Vagina (tissue), 2 donors: ENCODE results near the gene FOXF1. TPM values are rescaled to one million over a fixed set of nuclear protein-coding genes. Genes with fewer than 3 reads are reported as not detected.

Source experiments
- DNase-seq, 2 donors: peaks; one replicate each; pipeline ENCODE4 v3.0.0-alpha.2; 2017; ENCODE audit errors: extremely low spot score in 2 of 2
- H3K27ac ChIP-seq: fragments of 200-600 bp; sonication (generic); one replicate; pipeline ENCODE4 v1.5.1; 2019
- H3K27me3 ChIP-seq: fragments of 200-600 bp; sonication (generic); one replicate; pipeline ENCODE4 v1.5.1; 2019
- H3K36me3 ChIP-seq, 2 donors: fragments of 200-600 bp; sonication (generic); one replicate each; pipeline ENCODE4 v1.5.1; 2017 to 2019
- H3K4me1 ChIP-seq: fragments of 200-600 bp; sonication (generic); one replicate; pipeline ENCODE4 v1.5.1; 2019
- H3K4me3 ChIP-seq, 2 donors: fragments of 200-600 bp; sonication (generic); 1 replicate in 1 of 2; 2 replicates in 1 of 2; pipeline ENCODE4 v1.5.1; 2016 to 2019
- H3K9me3 ChIP-seq: fragments of 200-600 bp; sonication (generic); one replicate; pipeline ENCODE4 v1.5.1; 2019
- POLR2A ChIP-seq, 2 donors: fragments of 450-650 bp; IDR thresholded peaks; one replicate each; pipeline ENCODE4 v1.6.1; 2017; ENCODE audit warnings: antibody characterized with exemption in 2 of 2, mild to moderate bottlenecking in 2 of 2, moderate library complexity in 2 of 2
- POLR2AphosphoS5 ChIP-seq, 2 donors: sonication (generic); formaldehyde crosslinking; IDR thresholded peaks; one replicate each; pipeline ENCODE4 v1.9.0; 2017; ENCODE audit warnings: antibody characterized with exemption in 2 of 2, mild to moderate bottlenecking in 2 of 2, low read depth in 1 of 2; ENCODE audit not compliant: insufficient read depth in 1 of 2
- intact Hi-C: fragments of 100-400 bp; cut with DNase I; formaldehyde crosslinking; loops from one replicate; pipeline ENCODE4 v1.15.1; 2023
- total RNA-seq: library from RNA; depleted of rRNA; stranded (reverse); fragments of >200 nt; gene quantifications from one replicate; pipeline ENCODE4 v1.2.3, GENCODE V29; 2016
- TF ChIP-seq, protein P1 (sequence below), 3 experiments: fragments of 450-650 bp in 2 of 3; fragments of 200-600 bp in 1 of 3; sonication (generic) in 1 of 3; IDR thresholded peaks; one replicate each; pipeline ENCODE4 v1.5.1; 2017 to 2019; ENCODE audit warnings: antibody characterized with exemption in 3 of 3, mild to moderate bottlenecking in 2 of 3, moderate library complexity in 2 of 3

The FOXF1 gene
- total RNA-seq, 1 donor from 2014 or later, result 26.0 TPM

DNA sequence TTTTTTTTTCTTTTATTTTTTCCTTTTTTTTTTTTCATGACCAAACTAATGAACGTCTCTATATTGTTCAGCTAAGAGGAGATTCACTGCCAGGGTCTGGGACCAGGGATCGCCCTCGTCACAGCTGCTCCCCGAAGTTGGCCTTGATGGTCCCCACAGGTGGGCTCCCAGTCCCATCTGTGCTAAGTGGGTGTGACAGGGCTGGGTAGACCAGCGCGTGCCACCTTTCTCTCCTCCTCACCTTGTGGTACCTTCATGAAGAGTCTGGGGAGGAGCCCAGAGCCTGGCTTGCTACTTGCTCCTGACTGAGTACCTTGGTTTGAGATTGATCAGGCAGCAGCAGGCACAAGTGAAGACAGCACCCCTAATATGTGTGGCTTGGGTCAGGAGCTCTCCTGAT is 6.5 kb upstream of the FOXF1 start:
- H3K27me3 ChIP-seq, result peaks cover 8% of the 10 kb centered on the region
- H3K9me3 ChIP-seq, result no peaks in the 10 kb centered on the region
- no peak for DNase-seq
- TF ChIP-seq POLR2AphosphoS5 (IDR thresholded peaks at IDR 0.05; ENCODE audit: insufficient read depth in 1 of 2, low read depth in 1 of 2), result no peak
- TF ChIP-seq, protein P1, sequence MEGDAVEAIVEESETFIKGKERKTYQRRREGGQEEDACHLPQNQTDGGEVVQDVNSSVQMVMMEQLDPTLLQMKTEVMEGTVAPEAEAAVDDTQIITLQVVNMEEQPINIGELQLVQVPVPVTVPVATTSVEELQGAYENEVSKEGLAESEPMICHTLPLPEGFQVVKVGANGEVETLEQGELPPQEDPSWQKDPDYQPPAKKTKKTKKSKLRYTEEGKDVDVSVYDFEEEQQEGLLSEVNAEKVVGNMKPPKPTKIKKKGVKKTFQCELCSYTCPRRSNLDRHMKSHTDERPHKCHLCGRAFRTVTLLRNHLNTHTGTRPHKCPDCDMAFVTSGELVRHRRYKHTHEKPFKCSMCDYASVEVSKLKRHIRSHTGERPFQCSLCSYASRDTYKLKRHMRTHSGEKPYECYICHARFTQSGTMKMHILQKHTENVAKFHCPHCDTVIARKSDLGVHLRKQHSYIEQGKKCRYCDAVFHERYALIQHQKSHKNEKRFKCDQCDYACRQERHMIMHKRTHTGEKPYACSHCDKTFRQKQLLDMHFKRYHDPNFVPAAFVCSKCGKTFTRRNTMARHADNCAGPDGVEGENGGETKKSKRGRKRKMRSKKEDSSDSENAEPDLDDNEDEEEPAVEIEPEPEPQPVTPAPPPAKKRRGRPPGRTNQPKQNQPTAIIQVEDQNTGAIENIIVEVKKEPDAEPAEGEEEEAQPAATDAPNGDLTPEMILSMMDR (IDR thresholded peaks at IDR 0.05), result no peak
- no peak for TF ChIP-seq POLR2A (IDR thresholded peaks at IDR 0.05)
- intact Hi-C loops, result no loop called here
- no peak overlapping the region for H3K27ac ChIP-seq
- H3K4me3 ChIP-seq, result no peak overlapping the region
- no peaks in the 10 kb centered on the region for H3K36me3 ChIP-seq
- peaks cover 49% of the 10 kb centered on the region for H3K4me1 ChIP-seq

DNA sequence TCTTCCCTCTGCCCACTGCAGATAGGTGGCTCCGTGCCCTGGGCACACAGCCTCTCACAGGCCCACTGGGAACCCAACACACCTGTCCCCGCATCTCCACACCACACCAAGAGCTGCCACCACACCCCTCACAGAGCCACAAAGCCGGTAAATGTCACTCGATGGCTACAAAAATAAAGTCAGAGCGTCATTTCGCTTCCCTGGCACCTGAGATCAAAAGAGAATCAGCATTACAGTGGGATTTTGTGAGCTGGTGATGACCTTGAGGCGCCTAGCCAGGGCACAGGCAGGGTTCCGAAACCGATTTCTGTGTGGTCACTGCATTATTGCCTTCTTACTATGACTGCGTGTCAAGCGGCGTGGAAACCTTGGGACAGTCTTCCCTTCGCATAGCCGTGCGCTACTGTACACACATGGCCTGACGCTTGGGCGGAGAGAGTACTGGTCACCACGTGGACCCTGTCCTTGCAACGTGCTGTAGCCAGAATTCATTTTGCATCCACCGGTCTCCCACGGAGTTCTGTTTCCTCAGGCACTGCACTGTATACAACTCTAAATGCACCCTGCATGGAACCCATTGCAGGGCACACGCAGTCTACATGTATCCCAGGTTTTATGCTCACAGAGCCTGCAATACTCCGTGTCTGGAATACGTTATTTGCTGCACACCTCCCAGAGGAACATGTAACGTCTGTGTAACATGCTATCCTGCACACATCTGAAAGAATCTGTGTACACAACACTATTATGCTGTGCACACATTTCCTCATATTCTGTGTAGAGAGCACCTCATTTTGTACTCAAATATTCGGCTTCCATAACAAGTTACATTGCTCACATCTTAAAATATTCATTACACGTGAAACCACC is 5.8 kb upstream of the FOXF1 start:
- no peaks in the 10 kb centered on the region for H3K36me3 ChIP-seq
- peaks cover 49% of the 10 kb centered on the region for H3K4me1 ChIP-seq
- H3K4me3 ChIP-seq, result peak overlapping the region in 1 of 2 donors; percentile 32
- no peaks in the 10 kb centered on the region for H3K9me3 ChIP-seq
- no peak for TF ChIP-seq POLR2AphosphoS5 (IDR thresholded peaks at IDR 0.05; ENCODE audit: insufficient read depth in 1 of 2, low read depth in 1 of 2)
- TF ChIP-seq, protein P1 (IDR thresholded peaks at IDR 0.05), result no peak
- TF ChIP-seq POLR2A (IDR thresholded peaks at IDR 0.05), result no peak
- H3K27ac ChIP-seq, result peak overlapping the region; percentile 63
- H3K27me3 ChIP-seq, result peaks cover under 1% of the 10 kb centered on the region
- intact Hi-C loops, result no loop called here
- DNase-seq, result no peak

DNA sequence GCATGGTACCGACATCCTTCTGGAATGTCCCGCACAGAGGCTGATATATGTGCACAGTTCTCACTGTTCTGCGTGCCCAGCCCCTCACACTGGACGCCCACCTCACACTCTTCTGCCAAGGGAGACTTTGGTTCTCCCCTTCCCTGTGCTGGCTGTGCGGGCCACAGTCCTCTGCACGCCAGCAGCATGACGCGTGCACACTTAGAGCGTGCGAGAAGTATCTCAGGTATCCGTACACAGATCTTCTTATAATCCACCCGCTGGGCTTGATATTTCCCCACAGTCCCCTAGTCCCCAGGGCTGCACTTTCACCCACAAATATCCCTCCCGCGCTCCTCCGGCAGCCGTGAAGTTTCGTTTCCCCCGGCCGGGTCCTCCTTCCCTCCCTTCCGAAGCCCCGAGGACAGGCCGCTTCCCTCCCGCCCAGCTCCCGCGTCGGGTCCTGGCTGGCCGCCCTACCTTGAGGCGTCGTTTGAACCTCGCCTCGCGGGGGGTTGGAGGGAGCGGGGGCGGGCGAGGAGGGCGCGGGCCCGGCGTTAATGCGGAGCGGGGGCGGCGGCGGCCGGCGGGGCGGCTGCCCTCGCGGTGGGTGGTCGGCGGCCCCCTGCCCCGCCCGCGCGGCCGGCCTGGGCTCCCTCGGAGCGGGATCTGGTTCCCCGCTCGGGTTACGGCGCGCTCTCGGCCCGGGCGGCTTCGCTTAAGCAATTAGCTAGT is 5.0 kb upstream of the FOXF1 start:
- no peak for TF ChIP-seq POLR2A (IDR thresholded peaks at IDR 0.05)
- peak in 1 of 2 donors; percentile 22 for TF ChIP-seq POLR2AphosphoS5 (IDR thresholded peaks at IDR 0.05; ENCODE audit: insufficient read depth in 1 of 2, low read depth in 1 of 2)
- Histone ChIP-seq H3K27me3 (no peaks in the 10 kb centered on the region), H3K27ac (peak overlapping the region; percentile 94), H3K9me3 (no peaks in the 10 kb centered on the region), H3K4me3 (peak overlapping the region; percentile 32 to 39), H3K4me1 (peaks cover 54% of the 10 kb centered on the region), H3K36me3 (no peaks in the 10 kb centered on the region)
- DNase-seq, result no peak
- intact Hi-C loops, result no loop called here

DNA sequence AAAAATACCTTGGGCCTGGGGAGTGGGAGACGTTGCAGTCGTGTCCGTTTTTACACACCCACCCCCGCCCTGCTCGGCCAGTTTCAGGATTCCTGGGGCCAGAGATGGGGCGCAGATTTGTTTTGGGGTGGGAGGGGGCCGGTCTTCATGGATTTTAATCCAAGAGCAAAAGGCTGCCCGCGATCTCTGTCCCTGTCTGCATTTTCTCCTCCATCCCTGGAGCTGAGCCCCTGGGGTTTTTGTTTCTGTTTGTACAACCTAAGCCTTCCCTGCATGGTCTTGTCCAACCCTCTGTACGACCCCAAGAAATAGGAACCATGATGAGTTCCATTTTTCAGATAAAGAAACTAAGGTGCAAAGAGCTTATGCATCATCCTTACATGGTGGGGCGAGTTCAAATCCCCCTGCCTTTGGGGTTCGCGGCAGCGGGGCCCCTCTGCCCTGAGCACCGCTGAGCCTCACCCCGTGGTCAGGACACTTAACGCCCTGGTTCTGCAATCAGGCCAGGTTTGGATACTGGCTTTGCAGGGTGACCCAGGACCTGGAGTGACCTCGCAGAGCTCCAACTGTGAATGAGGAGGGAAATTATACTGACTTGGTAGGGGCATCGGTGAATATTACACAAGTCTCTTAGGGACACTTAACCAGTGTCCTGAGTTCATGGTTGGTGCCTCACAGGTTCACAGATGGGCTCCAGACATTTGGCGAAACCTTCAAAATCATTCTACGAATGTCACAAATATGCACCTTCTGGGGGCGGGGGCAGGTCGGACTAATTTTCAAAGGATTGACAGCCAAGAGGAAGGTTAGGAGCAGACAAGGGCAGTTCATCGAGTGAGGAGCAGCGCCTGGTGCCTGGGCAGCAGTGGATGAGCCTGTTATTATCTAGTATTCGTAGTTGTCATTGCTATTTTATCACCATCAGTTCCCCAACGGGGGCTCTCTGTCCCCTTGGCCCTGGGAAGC is 4.1 kb upstream of the FOXF1 start:
- Histone ChIP-seq H3K4me1 (peaks cover 54% of the 10 kb centered on the region), H3K27ac (peak overlapping the region; percentile 94), H3K27me3 (no peaks in the 10 kb centered on the region), H3K36me3 (no peaks in the 10 kb centered on the region), H3K4me3 (peak overlapping the region; percentile 32 to 39), H3K9me3 (no peaks in the 10 kb centered on the region)
- TF ChIP-seq, protein P1 (IDR thresholded peaks at IDR 0.05), result no peak
- TF ChIP-seq POLR2A (IDR thresholded peaks at IDR 0.05) (no peak), POLR2AphosphoS5 (IDR thresholded peaks at IDR 0.05; ENCODE audit: insufficient read depth in 1 of 2, low read depth in 1 of 2) (no peak)
- no peak for DNase-seq
- intact Hi-C loops, result no loop called here
